Fibroblast of mammary gland (primary cell): ENCODE results near the gene FBXL17.

Source experiments
- DNase-seq: peaks from one replicate; pipeline ENCODE4 v3.0.0-alpha.2; 2010; ENCODE audit warnings: low read depth
- H3K4me3 ChIP-seq: 2 replicates; pipeline ENCODE4 v1.5.1; 2011; ENCODE audit warnings: low read depth, mild to moderate bottlenecking, low read length, moderate library complexity; ENCODE audit not compliant: control insufficient read depth
- CTCF ChIP-seq: conservative IDR thresholded peaks from 2 replicates; pipeline ENCODE4 v1.5.1; 2011; ENCODE audit warnings: low read depth, low read length, inconsistent platforms; ENCODE audit not compliant: control insufficient read depth, insufficient read depth

Gene FBXL17

GRCh38 chr5:107959573-107960279 is 422.2 kb downstream of the FBXL17 start:
- no peak for TF ChIP-seq CTCF

GRCh38 chr5:107958861-107959260 is 423.0 kb downstream of the FBXL17 start:
- no peak for TF ChIP-seq CTCF
- DNase-seq: no peak
- H3K4me3 ChIP-seq: no peak overlapping the region

More at GRCh38 chr5:107959573-107960279, 422.2 kb downstream of the FBXL17 start:
- DNase-seq: no peak
- no peak overlapping the region for H3K4me3 ChIP-seq

- no peak overlapping the region for H3K4me3 ChIP-seq
- no peak for DNase-seq
- no peak for TF ChIP-seq CTCF
Observed at GRCh38 chr5:107958432-107958831, 423.5 kb downstream of the FBXL17 start.

GRCh38 chr5:107957051-107957450 is 424.8 kb downstream of the FBXL17 start:
- DNase-seq: no peak
- TF ChIP-seq CTCF: no peak

GRCh38 chr5:107955321-107955720 is 426.6 kb downstream of the FBXL17 start:
- H3K4me3 ChIP-seq: no peak overlapping the region
- no peak for TF ChIP-seq CTCF

More at GRCh38 chr5:107957051-107957450, 424.8 kb downstream of the FBXL17 start:
- H3K4me3 ChIP-seq: no peak overlapping the region

GRCh38 chr5:107954254-107954653 is 427.6 kb downstream of the FBXL17 start:
- no peak for DNase-seq
- no peak for TF ChIP-seq CTCF

More at GRCh38 chr5:107955321-107955720, 426.6 kb downstream of the FBXL17 start:
- no peak for DNase-seq

More at GRCh38 chr5:107954254-107954653, 427.6 kb downstream of the FBXL17 start:
- H3K4me3 ChIP-seq: no peak overlapping the region
